HEK293 (cell line): ENCODE data around the gene OPRM1.

Experiments used
- CTCF ChIA-PET: fragments of 350-600 bp; formaldehyde crosslinking; extraction: SDS; loops from one replicate; lab custom pipeline; 2021; ENCODE audit warnings: antibody characterized with exemption; lab: Yijun Ruan, JAX
- POLR2A ChIA-PET: fragments of 300-600 bp; formaldehyde crosslinking; extraction: SDS; loops from one replicate; lab custom pipeline; 2020; ENCODE audit warnings: antibody characterized with exemption, inconsistent platforms; lab: Yijun Ruan, JAX
- H3K27ac ChIP-seq: fragments of 200-500 bp; sonication (Bioruptor generic); 2 replicates; pipeline ENCODE4 v1.5.1; 2014; ENCODE audit warnings: low read depth, low read length, control low read depth, inconsistent platforms; ENCODE audit errors: extremely low read depth
- H3K36me3 ChIP-seq, 2 experiments: fragments of 200-500 bp in 1 of 2; sonication (Bioruptor generic) in 1 of 2; 1 replicate in 1 of 2; 2 replicates in 1 of 2; pipeline ENCODE4 v1.5.1; 2014 to 2017; ENCODE audit warnings: inconsistent platforms in 2 of 2, low read length in 2 of 2; ENCODE audit not compliant: control insufficient read depth in 2 of 2, insufficient read depth in 1 of 2
- H3K4me1 ChIP-seq: fragments of 200-500 bp; sonication (Bioruptor generic); 2 replicates; pipeline ENCODE4 v1.5.1; 2014; ENCODE audit warnings: mild to moderate bottlenecking, low read length, inconsistent platforms; ENCODE audit not compliant: control insufficient read depth, insufficient read depth
- H3K4me3 ChIP-seq: 2 replicates; pipeline ENCODE4 v1.5.1; 2011; ENCODE audit warnings: low read depth, mild to moderate bottlenecking, control low read depth, low read length, moderate library complexity
- H3K9me3 ChIP-seq: fragments of 200-500 bp; sonication (Bioruptor generic); 2 replicates; pipeline ENCODE4 v1.5.1; 2014; ENCODE audit warnings: low read depth, low read length, inconsistent platforms; ENCODE audit not compliant: control insufficient read depth, insufficient read depth
- GLI4 ChIP-seq: fragments of 450-650 bp; formaldehyde crosslinking; IDR thresholded peaks from 2 replicates; pipeline ENCODE4 v1.5.1; 2016; ENCODE audit warnings: missing biosample characterization, missing genetic modification characterization
- GLIS2 ChIP-seq: fragments of 450-650 bp; formaldehyde crosslinking; IDR thresholded peaks from 2 replicates; pipeline ENCODE4 v1.5.1; 2016; ENCODE audit warnings: missing biosample characterization, missing genetic modification characterization
- HOXD13 ChIP-seq: sonication (generic); formaldehyde crosslinking; IDR thresholded peaks from 2 replicates; pipeline ENCODE4 v1.8.0; 2022; ENCODE audit warnings: missing genetic modification reagents, borderline replicate concordance
- KLF7 ChIP-seq: fragments of 450-650 bp; formaldehyde crosslinking; IDR thresholded peaks from 2 replicates; pipeline ENCODE4 v1.5.1; 2016; ENCODE audit warnings: missing biosample characterization, missing genetic modification characterization, borderline replicate concordance
- MEIS1 ChIP-seq: sonication (generic); formaldehyde crosslinking; IDR thresholded peaks from 2 replicates; pipeline ENCODE4 v1.8.1; 2022; ENCODE audit warnings: missing genetic modification reagents, mild to moderate bottlenecking, borderline replicate concordance
- SP2 ChIP-seq: fragments of 450-650 bp; formaldehyde crosslinking; IDR thresholded peaks from 2 replicates; pipeline ENCODE4 v1.5.1; 2016; ENCODE audit warnings: missing biosample characterization, missing genetic modification characterization
- ZBTB48 ChIP-seq: fragments of 450-650 bp; formaldehyde crosslinking; IDR thresholded peaks from 2 replicates; pipeline ENCODE4 v1.5.1; 2016; ENCODE audit warnings: missing biosample characterization, missing genetic modification characterization
- ZFP41 ChIP-seq: fragments of 450-650 bp; formaldehyde crosslinking; IDR thresholded peaks from 2 replicates; pipeline ENCODE4 v1.5.1; 2016; ENCODE audit warnings: missing biosample characterization, missing genetic modification characterization, borderline replicate concordance
- ZFP69B ChIP-seq: fragments of 450-650 bp; formaldehyde crosslinking; IDR thresholded peaks from 2 replicates; pipeline ENCODE4 v1.5.1; 2016; ENCODE audit warnings: missing biosample characterization, missing genetic modification characterization
- ZNF112 ChIP-seq: fragments of 450-650 bp; formaldehyde crosslinking; IDR thresholded peaks from 2 replicates; pipeline ENCODE4 v1.5.0; 2017; ENCODE audit warnings: missing biosample characterization, missing genetic modification characterization
- ZNF121 ChIP-seq: fragments of 450-650 bp; formaldehyde crosslinking; IDR thresholded peaks from 2 replicates; pipeline ENCODE4 v1.5.1; 2016; ENCODE audit warnings: missing biosample characterization, missing genetic modification characterization
- ZNF155 ChIP-seq: fragments of 450-650 bp; formaldehyde crosslinking; IDR thresholded peaks from 2 replicates; pipeline ENCODE4 v1.5.1; 2016; ENCODE audit warnings: missing biosample characterization, missing genetic modification characterization
- ZNF19 ChIP-seq: fragments of 450-650 bp; formaldehyde crosslinking; IDR thresholded peaks from 2 replicates; pipeline ENCODE4; 2016; ENCODE audit warnings: missing biosample characterization, missing genetic modification characterization, low read depth
- ZNF2 ChIP-seq: fragments of 450-650 bp; formaldehyde crosslinking; IDR thresholded peaks from 2 replicates; pipeline ENCODE4 v1.5.1; 2016; ENCODE audit warnings: missing biosample characterization, missing genetic modification characterization
- ZNF24 ChIP-seq: fragments of 450-650 bp; formaldehyde crosslinking; IDR thresholded peaks from 2 replicates; pipeline ENCODE4 v1.5.1; 2016; ENCODE audit warnings: missing biosample characterization, missing genetic modification characterization
- ZNF302 ChIP-seq: fragments of 450-650 bp; formaldehyde crosslinking; IDR thresholded peaks from 2 replicates; pipeline ENCODE4 v1.5.1; 2016; ENCODE audit warnings: missing biosample characterization, missing genetic modification characterization, low read depth
- ZNF501 ChIP-seq: fragments of 450-650 bp; formaldehyde crosslinking; IDR thresholded peaks from 2 replicates; pipeline ENCODE4 v1.5.1; 2016; ENCODE audit warnings: missing biosample characterization, missing genetic modification characterization
- ZNF530 ChIP-seq: fragments of 450-650 bp; formaldehyde crosslinking; IDR thresholded peaks from 2 replicates; pipeline ENCODE4 v1.5.1; 2016; ENCODE audit warnings: low read depth, missing biosample characterization, missing genetic modification characterization
- ZNF571 ChIP-seq: fragments of 450-650 bp; formaldehyde crosslinking; IDR thresholded peaks from 2 replicates; pipeline ENCODE4 v1.5.0; 2017; ENCODE audit warnings: missing biosample characterization, missing genetic modification characterization
- ZNF621 ChIP-seq: fragments of 450-650 bp; formaldehyde crosslinking; IDR thresholded peaks from 2 replicates; pipeline ENCODE4 v1.5.1; 2017; ENCODE audit warnings: missing biosample characterization, missing genetic modification characterization
- ZNF624 ChIP-seq: fragments of 450-650 bp; formaldehyde crosslinking; IDR thresholded peaks from 2 replicates; pipeline ENCODE4 v1.5.1; 2017; ENCODE audit warnings: missing biosample characterization, missing genetic modification characterization
- ZNF629 ChIP-seq: fragments of 450-650 bp; formaldehyde crosslinking; IDR thresholded peaks from 2 replicates; pipeline ENCODE4 v1.5.1; 2017; ENCODE audit warnings: missing biosample characterization, missing genetic modification characterization
- ZNF768 ChIP-seq: fragments of 450-650 bp; formaldehyde crosslinking; IDR thresholded peaks from 2 replicates; pipeline ENCODE4 v1.5.1; 2018; ENCODE audit warnings: missing biosample characterization, mild to moderate bottlenecking, missing genetic modification characterization
- ZNF777 ChIP-seq: fragments of 450-650 bp; formaldehyde crosslinking; IDR thresholded peaks from 2 replicates; pipeline ENCODE4 v1.5.1; 2017; ENCODE audit warnings: missing biosample characterization, missing genetic modification characterization, borderline replicate concordance
- TF ChIP-seq, protein P1 (sequence below): fragments of 450-650 bp; formaldehyde crosslinking; IDR thresholded peaks from 2 replicates; pipeline ENCODE4 v1.5.1; 2016; ENCODE audit warnings: missing biosample characterization, missing genetic modification characterization
- TF ChIP-seq, protein P2 (sequence below): fragments of 450-650 bp; formaldehyde crosslinking; IDR thresholded peaks from 2 replicates; pipeline ENCODE4 v1.5.1; 2016; ENCODE audit warnings: missing biosample characterization, missing genetic modification characterization, borderline replicate concordance
- TF ChIP-seq, protein P3 (sequence below): fragments of 450-650 bp; formaldehyde crosslinking; IDR thresholded peaks from 2 replicates; pipeline ENCODE4 v1.5.1; 2016; ENCODE audit warnings: missing biosample characterization, missing genetic modification characterization, low read depth
- TF ChIP-seq, protein P4 (sequence below): fragments of 450-650 bp; formaldehyde crosslinking; IDR thresholded peaks from 2 replicates; pipeline ENCODE4 v1.5.1; 2016; ENCODE audit warnings: missing biosample characterization, missing genetic modification characterization

The OPRM1 gene

DNA sequence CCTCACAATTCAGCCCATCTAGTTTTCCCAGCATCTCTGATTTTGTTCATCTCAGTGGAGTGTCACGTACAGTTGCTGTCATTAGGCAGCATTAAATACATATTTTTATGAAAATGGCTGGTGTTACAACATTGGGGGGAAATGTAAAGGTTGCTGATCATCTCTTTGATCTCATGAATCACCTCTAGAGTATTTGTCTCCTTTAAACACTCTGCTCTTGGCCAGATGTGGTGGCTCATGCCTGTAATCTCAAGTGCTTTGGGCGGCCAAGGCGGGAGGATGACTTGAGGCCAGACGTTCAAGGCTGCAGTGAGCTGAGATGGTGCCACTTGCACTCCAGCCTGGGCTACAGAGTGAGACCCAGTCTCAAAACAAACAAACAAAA, 189.5 kb downstream of the OPRM1 start:
- Histone ChIP-seq H3K4me1 (no peaks in the 10 kb centered on the region), H3K9me3 (no peaks in the 10 kb centered on the region), H3K4me3 (no peak overlapping the region), H3K27ac (no peak overlapping the region), H3K36me3 (no peaks in the 10 kb centered on the region)
- no peak for TF ChIP-seq ZNF621 (tag by site-specific recombination)
- TF ChIP-seq HOXD13 (CRISPR knock-in tag): no peak
- TF ChIP-seq ZNF24 (tag by site-specific recombination): no peak
- TF ChIP-seq ZFP41 (tag by site-specific recombination): no peak
- TF ChIP-seq SP2 (tag by site-specific recombination): no peak
- TF ChIP-seq ZNF571 (tag by site-specific recombination): no peak
- no peak for TF ChIP-seq GLI4
- TF ChIP-seq ZNF121 (tag by site-specific recombination): no peak
- TF ChIP-seq ZNF112 (tag by site-specific recombination): no peak
- no peak for TF ChIP-seq ZNF777 (tag by site-specific recombination)
- no peak for TF ChIP-seq ZNF501 (tag by site-specific recombination)
- no peak for TF ChIP-seq ZFP69B (tag by site-specific recombination)
- TF ChIP-seq ZNF302 (tag by site-specific recombination): no peak
- TF ChIP-seq ZNF155 (tag by site-specific recombination): no peak
- no peak for TF ChIP-seq ZNF19
- TF ChIP-seq ZBTB48: no peak
- no peak for TF ChIP-seq ZNF624
- CTCF ChIA-PET: interaction anchor here (0.6 to 1.1 kb wide), 2 partner anchors 13 to 1633 kb away, joined by 3 read pairs; no protein-coding TSS in a partner anchor
- POLR2A ChIA-PET: no interaction called here

DNA sequence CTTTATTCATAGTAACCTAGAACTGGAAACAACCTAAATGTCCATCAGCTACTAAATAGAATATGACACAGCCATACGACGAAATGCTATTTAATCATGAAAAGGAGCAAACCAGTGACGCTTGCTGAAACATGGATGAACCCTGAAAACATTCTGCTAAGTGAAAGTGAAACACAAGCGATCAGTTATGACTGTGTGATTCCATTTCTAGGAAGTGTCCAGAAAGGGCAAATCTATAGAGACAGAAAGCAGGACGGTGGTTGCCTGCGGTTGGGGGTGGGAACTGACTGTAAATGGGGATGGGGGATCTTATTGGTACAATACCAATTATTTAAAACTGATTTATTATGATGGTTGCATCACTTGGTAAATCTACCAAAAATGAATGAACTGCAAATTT, 190.7 kb downstream of the OPRM1 start:
- TF ChIP-seq ZNF530 (tag by site-specific recombination): no peak
- TF ChIP-seq, protein P1, sequence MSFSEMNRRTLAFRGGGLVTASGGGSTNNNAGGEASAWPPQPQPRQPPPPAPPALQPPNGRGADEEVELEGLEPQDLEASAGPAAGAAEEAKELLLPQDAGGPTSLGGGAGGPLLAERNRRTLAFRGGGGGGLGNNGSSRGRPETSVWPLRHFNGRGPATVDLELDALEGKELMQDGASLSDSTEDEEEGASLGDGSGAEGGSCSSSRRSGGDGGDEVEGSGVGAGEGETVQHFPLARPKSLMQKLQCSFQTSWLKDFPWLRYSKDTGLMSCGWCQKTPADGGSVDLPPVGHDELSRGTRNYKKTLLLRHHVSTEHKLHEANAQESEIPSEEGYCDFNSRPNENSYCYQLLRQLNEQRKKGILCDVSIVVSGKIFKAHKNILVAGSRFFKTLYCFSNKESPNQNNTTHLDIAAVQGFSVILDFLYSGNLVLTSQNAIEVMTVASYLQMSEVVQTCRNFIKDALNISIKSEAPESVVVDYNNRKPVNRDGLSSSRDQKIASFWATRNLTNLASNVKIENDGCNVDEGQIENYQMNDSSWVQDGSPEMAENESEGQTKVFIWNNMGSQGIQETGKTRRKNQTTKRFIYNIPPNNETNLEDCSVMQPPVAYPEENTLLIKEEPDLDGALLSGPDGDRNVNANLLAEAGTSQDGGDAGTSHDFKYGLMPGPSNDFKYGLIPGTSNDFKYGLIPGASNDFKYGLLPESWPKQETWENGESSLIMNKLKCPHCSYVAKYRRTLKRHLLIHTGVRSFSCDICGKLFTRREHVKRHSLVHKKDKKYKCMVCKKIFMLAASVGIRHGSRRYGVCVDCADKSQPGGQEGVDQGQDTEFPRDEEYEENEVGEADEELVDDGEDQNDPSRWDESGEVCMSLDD (tag by site-specific recombination): no peak
- TF ChIP-seq, protein P2, sequence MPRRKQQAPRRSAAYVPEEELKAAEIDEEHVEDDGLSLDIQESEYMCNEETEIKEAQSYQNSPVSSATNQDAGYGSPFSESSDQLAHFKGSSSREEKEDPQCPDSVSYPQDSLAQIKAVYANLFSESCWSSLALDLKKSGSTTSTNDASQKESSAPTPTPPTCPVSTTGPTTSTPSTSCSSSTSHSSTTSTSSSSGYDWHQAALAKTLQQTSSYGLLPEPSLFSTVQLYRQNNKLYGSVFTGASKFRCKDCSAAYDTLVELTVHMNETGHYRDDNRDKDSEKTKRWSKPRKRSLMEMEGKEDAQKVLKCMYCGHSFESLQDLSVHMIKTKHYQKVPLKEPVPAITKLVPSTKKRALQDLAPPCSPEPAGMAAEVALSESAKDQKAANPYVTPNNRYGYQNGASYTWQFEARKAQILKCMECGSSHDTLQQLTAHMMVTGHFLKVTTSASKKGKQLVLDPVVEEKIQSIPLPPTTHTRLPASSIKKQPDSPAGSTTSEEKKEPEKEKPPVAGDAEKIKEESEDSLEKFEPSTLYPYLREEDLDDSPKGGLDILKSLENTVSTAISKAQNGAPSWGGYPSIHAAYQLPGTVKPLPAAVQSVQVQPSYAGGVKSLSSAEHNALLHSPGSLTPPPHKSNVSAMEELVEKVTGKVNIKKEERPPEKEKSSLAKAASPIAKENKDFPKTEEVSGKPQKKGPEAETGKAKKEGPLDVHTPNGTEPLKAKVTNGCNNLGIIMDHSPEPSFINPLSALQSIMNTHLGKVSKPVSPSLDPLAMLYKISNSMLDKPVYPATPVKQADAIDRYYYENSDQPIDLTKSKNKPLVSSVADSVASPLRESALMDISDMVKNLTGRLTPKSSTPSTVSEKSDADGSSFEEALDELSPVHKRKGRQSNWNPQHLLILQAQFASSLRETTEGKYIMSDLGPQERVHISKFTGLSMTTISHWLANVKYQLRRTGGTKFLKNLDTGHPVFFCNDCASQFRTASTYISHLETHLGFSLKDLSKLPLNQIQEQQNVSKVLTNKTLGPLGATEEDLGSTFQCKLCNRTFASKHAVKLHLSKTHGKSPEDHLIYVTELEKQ (tag by site-specific recombination): no peak
- no peak for TF ChIP-seq GLIS2 (tag by site-specific recombination)
- TF ChIP-seq, protein P3, sequence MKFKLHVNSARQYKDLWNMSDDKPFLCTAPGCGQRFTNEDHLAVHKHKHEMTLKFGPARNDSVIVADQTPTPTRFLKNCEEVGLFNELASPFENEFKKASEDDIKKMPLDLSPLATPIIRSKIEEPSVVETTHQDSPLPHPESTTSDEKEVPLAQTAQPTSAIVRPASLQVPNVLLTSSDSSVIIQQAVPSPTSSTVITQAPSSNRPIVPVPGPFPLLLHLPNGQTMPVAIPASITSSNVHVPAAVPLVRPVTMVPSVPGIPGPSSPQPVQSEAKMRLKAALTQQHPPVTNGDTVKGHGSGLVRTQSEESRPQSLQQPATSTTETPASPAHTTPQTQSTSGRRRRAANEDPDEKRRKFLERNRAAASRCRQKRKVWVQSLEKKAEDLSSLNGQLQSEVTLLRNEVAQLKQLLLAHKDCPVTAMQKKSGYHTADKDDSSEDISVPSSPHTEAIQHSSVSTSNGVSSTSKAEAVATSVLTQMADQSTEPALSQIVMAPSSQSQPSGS: no peak
- TF ChIP-seq KLF7 (tag by site-specific recombination): no peak
- no peak for TF ChIP-seq ZNF768 (tag by site-specific recombination)
- TF ChIP-seq MEIS1 (CRISPR knock-in tag): no peak
- TF ChIP-seq ZNF629: no peak
- TF ChIP-seq, protein P4, sequence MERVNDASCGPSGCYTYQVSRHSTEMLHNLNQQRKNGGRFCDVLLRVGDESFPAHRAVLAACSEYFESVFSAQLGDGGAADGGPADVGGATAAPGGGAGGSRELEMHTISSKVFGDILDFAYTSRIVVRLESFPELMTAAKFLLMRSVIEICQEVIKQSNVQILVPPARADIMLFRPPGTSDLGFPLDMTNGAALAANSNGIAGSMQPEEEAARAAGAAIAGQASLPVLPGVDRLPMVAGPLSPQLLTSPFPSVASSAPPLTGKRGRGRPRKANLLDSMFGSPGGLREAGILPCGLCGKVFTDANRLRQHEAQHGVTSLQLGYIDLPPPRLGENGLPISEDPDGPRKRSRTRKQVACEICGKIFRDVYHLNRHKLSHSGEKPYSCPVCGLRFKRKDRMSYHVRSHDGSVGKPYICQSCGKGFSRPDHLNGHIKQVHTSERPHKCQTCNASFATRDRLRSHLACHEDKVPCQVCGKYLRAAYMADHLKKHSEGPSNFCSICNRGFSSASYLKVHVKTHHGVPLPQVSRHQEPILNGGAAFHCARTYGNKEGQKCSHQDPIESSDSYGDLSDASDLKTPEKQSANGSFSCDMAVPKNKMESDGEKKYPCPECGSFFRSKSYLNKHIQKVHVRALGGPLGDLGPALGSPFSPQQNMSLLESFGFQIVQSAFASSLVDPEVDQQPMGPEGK: no peak
- TF ChIP-seq ZNF2 (tag by site-specific recombination): no peak
- no peak overlapping the region for H3K4me3 ChIP-seq
- CTCF ChIA-PET: no interaction called here

More for the DNA sequence above, 190.7 kb downstream of the OPRM1 start:
- Histone ChIP-seq H3K36me3 (no peaks in the 10 kb centered on the region), H3K27ac (no peak overlapping the region), H3K9me3 (no peaks in the 10 kb centered on the region), H3K4me1 (no peaks in the 10 kb centered on the region)
- POLR2A ChIA-PET: no interaction called here
